ENCODE measurements around the gene KIAA1958. TPM values are rescaled to one million over a fixed set of nuclear protein-coding genes. Genes with fewer than 3 reads are reported as not detected.
"Not testable (repeated sequence)": the region's sequence is repeated elsewhere in the genome, so short reads cannot be mapped to it uniquely, and the experiment has no call there.

KIAA1958 gene
- total RNA-seq, 4 donors from 2014 or later, result 10.2 to 18.3 (median 10.6) TPM

GRCh38 chr9:112665347-112665746 lies 178.7 kb downstream of the KIAA1958 start:
- Histone ChIP-seq H3K27ac (no peak overlapping the region), H3K4me3 (no peak overlapping the region), H3K27me3 (no peaks in the 10 kb centered on the region), H3K4me1 (no peaks in the 10 kb centered on the region), H3K9me3 (no peaks in the 10 kb centered on the region), H3K36me3 (no peaks in the 10 kb centered on the region)
- TF ChIP-seq EP300 (IDR thresholded peaks at IDR 0.05) (no peak), POLR2AphosphoS5 (IDR thresholded peaks at IDR 0.05) (no peak), POLR2A (IDR thresholded peaks at IDR 0.05) (no peak)
- WGBS, result 72% methylated on average over 4 of the region's 4 CpGs
- DNase-seq (ENCODE audit: low spot score in 2 of 2), result no peak

DNA sequence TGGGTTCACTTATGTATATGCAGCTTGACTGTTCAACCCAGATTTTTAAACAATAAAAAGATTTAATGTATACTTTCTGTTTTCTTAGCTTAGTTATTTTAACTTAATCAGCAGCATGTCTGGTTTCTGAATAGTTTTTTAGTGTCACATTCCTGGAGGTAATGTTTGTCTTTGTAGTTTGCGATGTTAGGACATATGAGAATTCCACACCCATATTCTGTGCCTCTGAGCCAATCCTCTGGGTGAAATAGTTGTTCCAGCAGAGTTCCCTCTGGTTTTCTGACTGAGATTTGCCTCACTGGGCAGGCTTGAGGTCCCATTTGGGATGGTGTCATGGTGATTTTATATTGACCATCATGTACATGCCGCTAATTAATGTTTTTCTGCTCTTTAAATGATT lies 182.7 kb downstream of the KIAA1958 start:
- H3K36me3 ChIP-seq, result no peaks in the 10 kb centered on the region
- H3K27ac ChIP-seq, result no peak overlapping the region
- TF ChIP-seq POLR2A (IDR thresholded peaks at IDR 0.05), result no peak
- no peak for TF ChIP-seq CTCF (IDR thresholded peaks at IDR 0.05)
- 74% methylated on average over 2 of the region's 2 CpGs for WGBS
- H3K4me1 ChIP-seq, result no peaks in the 10 kb centered on the region
- H3K9me3 ChIP-seq, result no peaks in the 10 kb centered on the region
- DNase-seq (ENCODE audit: low spot score in 2 of 2), result no peak
- no peaks in the 10 kb centered on the region for H3K27me3 ChIP-seq
- H3K4me3 ChIP-seq, result no peak overlapping the region

GRCh38 chr9:112670991-112671625 lies 184.5 kb downstream of the KIAA1958 start:
- no peak overlapping the region for H3K4me3 ChIP-seq
- H3K4me1 ChIP-seq, result no peaks in the 10 kb centered on the region
- no peak for TF ChIP-seq CTCF (IDR thresholded peaks at IDR 0.05)
- no peak for TF ChIP-seq POLR2AphosphoS5 (IDR thresholded peaks at IDR 0.05)
- no peak for TF ChIP-seq EP300 (IDR thresholded peaks at IDR 0.05)
- no peak for TF ChIP-seq POLR2A (IDR thresholded peaks at IDR 0.05)
- H3K27me3 ChIP-seq, result no peaks in the 10 kb centered on the region
- DNase-seq (ENCODE audit: low spot score in 2 of 2), result no peak
- no peaks in the 10 kb centered on the region for H3K9me3 ChIP-seq
- WGBS, result 66% methylated on average over 7 of the region's 7 CpGs
- H3K36me3 ChIP-seq, result no peaks in the 10 kb centered on the region
- H3K27ac ChIP-seq, result no peak overlapping the region

- not testable (repeated sequence) for H3K4me1 ChIP-seq; H3K9me3 ChIP-seq; H3K4me3 ChIP-seq; H3K27me3 ChIP-seq; H3K27ac ChIP-seq; H3K36me3 ChIP-seq; DNase-seq (ENCODE audit: low spot score in 2 of 2)
- WGBS, result 93% methylated on average over 4 of the region's 4 CpGs
Observed at GRCh38 chr9:112673221-112673620, 186.6 kb downstream of the KIAA1958 start.

DNA sequence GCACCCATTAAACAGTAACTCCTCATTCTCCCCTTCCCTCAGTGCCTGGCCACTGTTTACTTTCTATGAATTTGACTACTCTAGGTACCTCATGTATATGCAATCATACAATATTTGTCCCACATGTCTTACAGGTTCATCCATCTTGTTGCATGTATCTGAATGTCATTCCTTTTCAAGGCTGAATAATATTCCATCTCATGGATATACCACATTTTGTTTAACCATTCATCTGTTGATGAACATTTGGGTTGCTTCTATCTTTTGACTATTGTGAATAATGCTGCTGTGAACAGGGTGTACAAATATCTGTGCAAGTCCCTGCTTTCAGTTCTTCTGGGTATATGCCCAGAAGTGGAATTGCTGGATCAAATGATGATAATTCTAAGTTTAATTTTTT lies 190.4 kb downstream of the KIAA1958 start:
- Histone ChIP-seq H3K4me1 (no peaks in the 10 kb centered on the region), H3K9me3 (peaks cover 8% of the 10 kb centered on the region)

GRCh38 chr9:112680731-112681402 lies 194.2 kb downstream of the KIAA1958 start:
- no peak overlapping the region for H3K27ac ChIP-seq
- H3K4me1 ChIP-seq, result no peaks in the 10 kb centered on the region
- peaks cover 8% of the 10 kb centered on the region for H3K9me3 ChIP-seq
- H3K27me3 ChIP-seq, result no peaks in the 10 kb centered on the region
- peaks cover 7% of the 10 kb centered on the region for H3K36me3 ChIP-seq
- H3K4me3 ChIP-seq, result no peak overlapping the region
- TF ChIP-seq EP300 (IDR thresholded peaks at IDR 0.05), result no peak
- TF ChIP-seq POLR2AphosphoS5 (IDR thresholded peaks at IDR 0.05), result no peak
- no peak for TF ChIP-seq CTCF (IDR thresholded peaks at IDR 0.05)
- no peak for TF ChIP-seq POLR2A (IDR thresholded peaks at IDR 0.05)
- WGBS, result 76% methylated on average over 6 of the region's 6 CpGs
- no peak for DNase-seq (ENCODE audit: low spot score in 2 of 2)

More for the DNA sequence above, 190.4 kb downstream of the KIAA1958 start:
- Histone ChIP-seq H3K27ac (no peak overlapping the region), H3K27me3 (no peaks in the 10 kb centered on the region), H3K4me3 (no peak overlapping the region), H3K36me3 (no peaks in the 10 kb centered on the region)
- no peak for DNase-seq (ENCODE audit: low spot score in 2 of 2)
- no peak for TF ChIP-seq EP300 (IDR thresholded peaks at IDR 0.05)

All from suprapubic skin (tissue), 4 donors.